ENCODE results near the gene NREP. TPM values are rescaled to one million over a fixed set of nuclear protein-coding genes. Genes with fewer than 3 reads are reported as not detected.

NREP gene
- total RNA-seq, 1 experiment from 2014 or later: 6.0 TPM

DNA sequence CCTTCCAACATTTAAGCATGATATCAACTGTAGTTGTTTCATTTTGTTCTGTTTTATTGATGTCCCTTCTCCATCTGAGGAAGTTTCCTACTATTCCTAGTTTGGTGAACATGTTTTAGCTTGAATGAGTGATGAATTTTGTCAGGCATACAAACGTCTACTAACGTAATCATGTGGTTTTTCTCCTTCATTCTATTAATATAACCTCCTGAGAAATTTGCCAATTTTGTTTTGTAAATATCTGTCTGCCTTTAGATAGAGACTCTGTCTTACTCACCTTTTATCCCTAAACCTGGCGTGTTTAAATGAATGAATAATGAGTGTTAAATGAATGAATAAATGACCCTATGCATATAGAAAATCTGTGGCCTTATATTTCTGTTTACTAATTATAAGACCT is 26.5 kb upstream of the NREP start:
- no peaks in the 10 kb centered on the region for H3K36me3 ChIP-seq (ENCODE audit: control insufficient read depth in 1 of 2, insufficient read depth in 2 of 2, low read length in 2 of 2)
- DNase-seq (ENCODE audit: low read depth, low spot score) (no peak), ATAC-seq (no peak)
- H3K9me2 ChIP-seq (ENCODE audit: insufficient read depth): no peaks in the 10 kb centered on the region
- no peaks in the 10 kb centered on the region for H3K9me3 ChIP-seq (ENCODE audit: control insufficient read depth in 1 of 2, insufficient read depth in 1 of 2, low read depth in 1 of 2, low read length in 2 of 2)
- BruUV-seq (replicated peaks): no TSS peak
- RAD21 ChIA-PET (ENCODE audit: low non-redundant PET in 1 of 2, low total read pairs in 2 of 2, uncharacterized antibody in 2 of 2, unreplicated experiment in 2 of 2): no interaction called here
- no peak overlapping the region for H3K9ac ChIP-seq (ENCODE audit: low read length)
- H3K27me3 ChIP-seq (ENCODE audit: insufficient read depth, low read length): no peaks in the 10 kb centered on the region
- no peaks in the 10 kb centered on the region for H3K4me1 ChIP-seq (ENCODE audit: control insufficient read depth in 1 of 2, insufficient read depth in 2 of 2, low read length in 2 of 2)
- CTCF ChIA-PET: no interaction called here
- H3K4me3 ChIP-seq (replicated peaks in 1 of 2; ENCODE audit: low read depth in 1 of 2, low read length in 2 of 2): no peak overlapping the region
- no peak overlapping the region for H3K27ac ChIP-seq (ENCODE audit: low read depth, low read length)
- H2AFZ ChIP-seq (ENCODE audit: low read depth, low read length, poor library complexity, severe bottlenecking): no peak overlapping the region
- intact Hi-C loops (cut with micrococcal nuclease): no loop called here
- no peaks in the 10 kb centered on the region for H3K79me2 ChIP-seq (ENCODE audit: insufficient read depth, low read length)
- POLR2A ChIA-PET: no interaction called here
- TF ChIP-seq YY1 (IDR thresholded peaks at IDR 0.05; ENCODE audit: extremely low read depth, insufficient replicate concordance, low read depth, low read length) (no peak), RAD21 (IDR thresholded peaks at IDR 0.05; ENCODE audit: low read depth) (no peak), FOSL1 (IDR thresholded peaks at IDR 0.05; ENCODE audit: low read depth) (no peak), SIN3A (IDR thresholded peaks at IDR 0.05; ENCODE audit: low read depth) (no peak), REST (IDR thresholded peaks at IDR 0.05; ENCODE audit: low read depth) (no peak), CTCF (IDR thresholded peaks at IDR 0.05 in 2 of 3, conservative IDR thresholded peaks at IDR 0.05 in 1 of 3; ENCODE audit: borderline replicate concordance in 1 of 3, insufficient read depth in 1 of 3, low read depth in 2 of 3, low read length in 2 of 3) (no peak), EZH2phosphoT487 (IDR thresholded peaks at IDR 0.05; ENCODE audit: borderline replicate concordance) (no peak), SRF (IDR thresholded peaks at IDR 0.05; ENCODE audit: low read depth) (no peak), CEBPB (IDR thresholded peaks at IDR 0.05; ENCODE audit: low read depth) (no peak), EGR1 (IDR thresholded peaks at IDR 0.05; ENCODE audit: low read depth) (no peak), ELF1 (IDR thresholded peaks at IDR 0.05; ENCODE audit: borderline replicate concordance, low read depth) (no peak), SP1 (IDR thresholded peaks at IDR 0.05; ENCODE audit: low read depth) (no peak), ZFX (IDR thresholded peaks at IDR 0.05) (no peak), MAX (IDR thresholded peaks at IDR 0.05) (no peak), ZNF274 (IDR thresholded peaks at IDR 0.05; ENCODE audit: low read depth, low read length) (no peak), EZH2 (IDR thresholded peaks at IDR 0.05) (no peak), JUND (IDR thresholded peaks at IDR 0.05) (no peak)
- TF ChIP-seq, protein P1, sequence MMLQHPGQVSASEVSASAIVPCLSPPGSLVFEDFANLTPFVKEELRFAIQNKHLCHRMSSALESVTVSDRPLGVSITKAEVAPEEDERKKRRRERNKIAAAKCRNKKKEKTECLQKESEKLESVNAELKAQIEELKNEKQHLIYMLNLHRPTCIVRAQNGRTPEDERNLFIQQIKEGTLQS (IDR thresholded peaks at IDR 0.05): no peak
- H4K20me1 ChIP-seq (ENCODE audit: insufficient read depth): no peaks in the 10 kb centered on the region
- H3K4me2 ChIP-seq (ENCODE audit: low read length): no peak overlapping the region
